Stimulated activated memory B cell treated with anti-CD40 and anti-IgM and Interleukin-4, amounts not matched to agents 10 μg/mL and 1 μg/mL and 100 μg/mL, for 72 hours (primary cell): ENCODE results near the gene SEMA3E.
A peak's percentile ranks its signal among the peaks of the same experiment; 100 is the strongest.
"Not testable (repeated sequence)": the region's sequence is repeated elsewhere in the genome, so short reads cannot be mapped to it uniquely, and the experiment has no call there.

ENCODE experiments used
- ATAC-seq: fragments of 150-1000 bp; cut with Tn5 transposase; 2 replicates; pipeline ENCODE4 v1.10.0; 2021
- H3K27ac Mint-ChIP-seq: one replicate; pipeline ENCODE4 v1.8.0; 2022; ENCODE audit warnings: mild to moderate bottlenecking, mixed read lengths
- H3K27me3 Mint-ChIP-seq: one replicate; pipeline ENCODE4 v1.8.0; 2022; ENCODE audit warnings: mixed read lengths
- H3K36me3 Mint-ChIP-seq: one replicate; pipeline ENCODE4 v1.8.0; 2022; ENCODE audit warnings: mixed read lengths
- H3K4me1 Mint-ChIP-seq: one replicate; pipeline ENCODE4 v1.8.0; 2022; ENCODE audit warnings: mixed read lengths
- H3K4me3 Mint-ChIP-seq: one replicate; pipeline ENCODE4 v1.8.0; 2022; ENCODE audit warnings: mild to moderate bottlenecking, moderate library complexity, mixed read lengths
- H3K9me3 Mint-ChIP-seq: one replicate; pipeline ENCODE4 v1.8.0; 2022; ENCODE audit warnings: mixed read lengths

Gene SEMA3E

DNA sequence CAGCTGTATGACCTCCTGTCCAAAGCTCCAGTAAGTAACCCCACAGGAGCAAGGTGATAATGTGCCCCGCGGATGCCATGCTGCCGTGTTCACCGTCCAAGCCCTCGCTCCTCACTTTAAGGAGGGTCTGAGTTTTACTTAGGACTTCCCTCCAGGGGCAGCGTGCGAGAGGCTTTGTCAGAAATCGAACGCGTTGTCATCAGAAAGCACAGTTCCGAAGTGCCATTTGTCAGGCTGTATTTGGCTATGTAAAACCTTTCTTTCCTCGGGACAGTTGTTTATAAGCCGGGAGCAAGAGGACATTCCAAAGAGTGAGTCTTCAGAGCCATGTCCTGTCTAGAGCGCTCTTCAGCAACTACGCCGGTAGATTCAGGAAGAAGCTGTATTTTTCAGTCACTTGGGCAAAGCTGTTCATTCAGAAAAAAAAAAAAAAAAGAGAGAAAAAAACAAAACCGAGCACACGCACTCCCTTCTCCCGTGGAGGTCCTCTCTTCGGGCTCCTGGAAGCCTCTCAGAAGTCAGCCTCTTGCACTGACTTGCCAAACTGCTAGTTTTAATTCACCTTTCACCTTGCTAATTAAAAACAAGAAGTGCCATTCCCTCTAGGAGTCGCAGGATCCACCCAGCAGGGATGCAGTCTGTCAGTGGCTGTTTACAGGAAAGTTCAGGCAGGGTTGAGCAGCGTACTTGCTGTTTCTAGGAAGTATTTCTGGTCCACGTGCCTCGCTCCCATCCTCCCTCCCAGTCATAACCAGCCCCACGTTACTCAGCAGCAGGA, at the start of gene SEMA3E:
Gene SEMA3E (minus strand): TSS at position 676 of the 778 bp plus-strand sequence.
- H3K4me1 Mint-ChIP-seq = no peaks in the 10 kb centered on the region
- H3K9me3 Mint-ChIP-seq = peaks cover 3% of the 10 kb centered on the region
- H3K27ac Mint-ChIP-seq = no peak within 1 kb of the TSS
- H3K27me3 Mint-ChIP-seq = no peaks in the 10 kb centered on the region
- no peaks in the 10 kb centered on the region for H3K36me3 Mint-ChIP-seq
- no peak for ATAC-seq
- no peak within 1 kb of the TSS for H3K4me3 Mint-ChIP-seq

DNA sequence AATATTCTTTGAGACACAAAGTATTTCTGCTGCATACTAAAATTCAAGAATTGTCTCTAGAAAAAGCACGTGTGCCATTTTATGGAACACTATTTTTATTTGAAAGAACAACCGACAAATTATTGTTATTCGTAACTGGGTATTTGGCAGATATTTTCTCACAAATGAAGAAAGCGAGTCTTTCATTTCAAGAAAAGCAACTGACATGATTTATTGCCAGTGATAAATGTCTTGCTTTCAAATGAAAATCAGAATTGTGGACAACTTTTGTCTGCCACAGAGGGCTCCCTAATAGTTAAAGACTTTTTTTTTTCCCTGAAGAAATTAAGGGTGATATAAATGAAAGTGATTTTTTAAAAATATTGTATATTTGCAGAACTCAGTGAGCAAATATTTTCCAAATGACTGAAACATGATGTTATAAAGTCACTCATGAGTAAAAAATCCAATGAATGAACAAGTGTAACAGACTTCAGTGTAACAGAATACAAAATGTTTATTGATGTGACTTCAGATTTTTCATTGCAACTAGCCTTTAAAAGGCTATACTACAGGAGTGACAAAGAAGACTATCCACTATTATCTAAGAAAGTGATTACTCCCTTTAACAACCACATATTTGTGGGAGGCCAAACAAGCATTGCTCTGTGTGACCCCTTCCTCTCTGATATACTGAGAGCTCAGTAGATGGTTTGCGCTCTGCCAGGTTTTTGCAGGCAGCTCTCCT, 49.0 kb upstream of the SEMA3E start:
- ATAC-seq = no peak
- Mint-ChIP-seq H3K4me3 (no peak overlapping the region), H3K36me3 (no peaks in the 10 kb centered on the region), H3K27ac (no peak overlapping the region), H3K4me1 (no peaks in the 10 kb centered on the region), H3K9me3 (peaks cover 4% of the 10 kb centered on the region), H3K27me3 (no peaks in the 10 kb centered on the region)

DNA sequence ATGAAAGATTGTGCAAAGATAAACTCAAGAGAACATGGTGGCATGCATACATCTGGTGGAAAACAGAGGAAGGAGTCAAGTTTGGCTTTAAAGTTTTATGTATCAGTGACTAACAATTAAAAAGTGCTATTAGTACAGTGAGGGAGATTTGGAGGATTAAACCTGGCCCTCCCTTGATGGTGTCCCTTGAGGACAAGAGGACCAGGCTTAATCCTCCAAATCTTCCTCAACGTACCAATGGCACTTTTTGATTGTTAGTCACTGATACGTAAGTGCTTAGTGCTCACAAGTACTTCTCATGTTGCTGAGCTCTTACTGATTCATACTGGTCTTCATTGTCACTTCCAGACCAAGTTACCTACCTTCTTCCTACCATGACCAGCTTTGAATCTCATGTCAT, 47.2 kb upstream of the SEMA3E start:
- H3K27ac Mint-ChIP-seq = no peak overlapping the region
- no peaks in the 10 kb centered on the region for H3K27me3 Mint-ChIP-seq
- H3K36me3 Mint-ChIP-seq = no peaks in the 10 kb centered on the region
- no peak overlapping the region for H3K4me3 Mint-ChIP-seq
- no peaks in the 10 kb centered on the region for H3K4me1 Mint-ChIP-seq
- H3K9me3 Mint-ChIP-seq = peaks cover 4% of the 10 kb centered on the region
- no peak for ATAC-seq

DNA sequence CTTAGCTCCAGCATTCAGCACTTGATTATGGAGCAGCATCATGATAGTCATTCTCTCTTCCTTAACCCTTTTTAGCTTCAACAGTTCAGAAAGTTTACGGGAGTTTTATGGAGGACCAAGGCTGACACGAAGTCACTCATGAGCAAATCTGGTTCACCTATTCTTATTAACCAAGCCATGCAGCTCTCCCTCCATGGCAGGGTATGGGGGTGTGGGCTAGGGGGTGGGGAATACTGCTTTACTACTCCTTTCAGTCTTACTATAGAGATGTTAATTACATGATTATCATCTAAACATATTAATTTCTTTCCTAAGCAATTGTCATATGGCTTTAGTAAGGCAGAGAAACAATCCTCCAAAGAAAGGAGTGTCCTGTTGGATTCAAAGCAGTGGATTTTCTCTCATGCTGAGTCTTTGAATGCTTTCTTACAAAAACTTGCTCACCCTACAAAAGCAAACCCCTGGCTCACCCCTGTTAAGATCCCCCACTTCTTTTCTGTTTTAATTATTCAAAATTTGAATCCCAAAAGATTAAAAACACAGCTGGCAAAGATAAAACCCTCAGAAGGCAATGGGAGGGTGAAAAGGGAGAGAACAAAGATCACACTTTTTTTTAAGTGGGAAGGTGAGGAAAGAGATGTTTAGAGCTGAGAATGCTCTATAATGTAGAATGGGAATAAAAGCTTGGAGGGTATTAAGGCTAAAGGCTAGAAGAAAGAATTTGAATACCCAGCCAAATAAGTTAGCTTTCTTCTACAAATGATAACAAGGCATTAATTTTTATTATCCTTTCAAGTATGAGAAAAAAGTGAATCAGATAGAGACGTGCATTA, 46.4 kb upstream of the SEMA3E start:
- Mint-ChIP-seq H3K4me1 (no peaks in the 10 kb centered on the region), H3K27ac (no peak overlapping the region), H3K4me3 (no peak overlapping the region), H3K9me3 (peaks cover 4% of the 10 kb centered on the region), H3K27me3 (no peaks in the 10 kb centered on the region), H3K36me3 (no peaks in the 10 kb centered on the region)
- no peak for ATAC-seq

DNA sequence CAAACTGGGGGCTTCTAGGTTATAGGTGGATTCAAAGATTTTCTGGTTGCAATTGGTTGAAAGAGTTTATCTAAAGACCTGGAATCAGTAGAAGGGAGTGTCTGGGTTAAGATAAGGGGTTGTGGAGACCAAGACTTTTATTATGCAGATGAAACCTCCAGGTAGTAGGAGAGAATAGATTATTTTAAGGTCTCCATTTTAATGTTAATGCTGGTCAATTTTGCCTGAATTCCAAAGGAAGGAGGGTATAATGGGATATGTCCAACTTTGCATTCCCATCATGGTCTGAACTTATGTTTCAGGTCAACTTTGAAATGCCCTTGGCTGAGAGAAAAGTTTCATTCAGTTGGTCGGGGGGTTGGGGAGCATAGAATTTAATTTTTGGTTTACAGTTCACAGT, 44.3 kb upstream of the SEMA3E start:
- Mint-ChIP-seq H3K4me1 (no peaks in the 10 kb centered on the region), H3K27ac (no peak overlapping the region), H3K36me3 (no peaks in the 10 kb centered on the region), H3K27me3 (no peaks in the 10 kb centered on the region), H3K4me3 (no peak overlapping the region), H3K9me3 (peaks cover 4% of the 10 kb centered on the region)
- no peak for ATAC-seq

DNA sequence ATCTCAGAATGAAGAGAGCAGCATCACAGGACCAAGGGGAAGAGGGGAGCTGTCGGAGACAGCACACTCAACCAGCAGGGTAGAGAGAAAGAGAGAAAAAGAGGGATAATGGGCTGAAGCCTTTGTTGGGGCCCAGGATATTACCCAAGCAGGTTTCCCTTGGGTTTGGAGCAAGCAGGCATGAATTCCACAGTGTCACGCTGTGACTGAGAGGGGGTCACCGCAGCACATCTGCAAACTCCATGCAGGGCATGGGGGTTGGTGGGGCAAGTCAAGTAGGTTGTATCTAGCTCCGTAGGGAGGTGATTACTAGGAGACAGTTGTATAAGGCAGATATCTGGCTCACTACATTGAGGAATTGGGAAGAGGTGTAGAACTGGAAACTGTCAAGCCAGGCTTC, 42.2 kb upstream of the SEMA3E start:
- H3K36me3 Mint-ChIP-seq = no peaks in the 10 kb centered on the region
- H3K4me3 Mint-ChIP-seq = no peak overlapping the region
- no peaks in the 10 kb centered on the region for H3K27me3 Mint-ChIP-seq
- ATAC-seq = no peak
- H3K9me3 Mint-ChIP-seq = no peaks in the 10 kb centered on the region
- H3K4me1 Mint-ChIP-seq = no peaks in the 10 kb centered on the region
- no peak overlapping the region for H3K27ac Mint-ChIP-seq

DNA sequence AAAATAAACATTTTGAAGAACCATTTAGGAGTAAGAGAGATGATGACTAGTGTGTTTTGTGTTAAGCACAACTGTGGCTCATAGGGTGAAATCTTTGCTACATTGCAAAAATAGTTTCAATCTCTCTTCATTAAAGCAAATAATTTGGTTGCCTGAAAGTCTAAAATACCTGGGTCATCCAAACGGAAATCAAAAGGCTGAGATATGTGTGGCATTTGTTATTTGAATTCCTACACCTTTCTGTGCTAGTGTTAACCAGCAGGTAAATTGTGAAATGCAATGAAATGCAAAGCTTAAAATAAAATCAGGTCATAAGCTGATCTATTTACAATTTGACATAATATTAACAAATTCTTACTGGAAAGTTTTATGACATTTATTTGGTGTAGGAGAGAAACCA, 40.9 kb upstream of the SEMA3E start:
- Mint-ChIP-seq H3K4me1 (no peaks in the 10 kb centered on the region), H3K4me3 (no peak overlapping the region), H3K36me3 (no peaks in the 10 kb centered on the region), H3K9me3 (no peaks in the 10 kb centered on the region), H3K27me3 (no peaks in the 10 kb centered on the region), H3K27ac (no peak overlapping the region)
- ATAC-seq = no peak

DNA sequence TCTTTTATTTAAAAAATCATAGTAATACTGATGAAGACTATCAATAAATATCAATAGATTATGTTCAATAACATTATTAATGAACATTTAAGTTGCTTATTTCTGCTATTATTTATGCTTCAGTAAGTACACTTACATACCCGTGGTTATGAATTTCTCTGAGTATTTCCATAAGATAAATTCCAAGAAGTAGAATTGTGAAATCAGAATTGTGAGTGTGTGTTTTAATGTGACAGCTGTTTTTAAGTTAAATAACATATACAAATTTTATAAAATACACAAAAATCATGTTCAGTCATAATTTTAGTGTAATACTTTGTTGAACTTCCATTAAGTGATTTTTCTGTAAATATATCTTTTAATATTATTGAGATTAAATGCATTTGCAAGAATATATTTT, 37.5 kb upstream of the SEMA3E start:
- Mint-ChIP-seq H3K4me1 (no peaks in the 10 kb centered on the region), H3K36me3 (no peaks in the 10 kb centered on the region), H3K27me3 (no peaks in the 10 kb centered on the region), H3K4me3 (no peak overlapping the region), H3K27ac (no peak overlapping the region), H3K9me3 (no peaks in the 10 kb centered on the region)
- ATAC-seq = no peak

DNA sequence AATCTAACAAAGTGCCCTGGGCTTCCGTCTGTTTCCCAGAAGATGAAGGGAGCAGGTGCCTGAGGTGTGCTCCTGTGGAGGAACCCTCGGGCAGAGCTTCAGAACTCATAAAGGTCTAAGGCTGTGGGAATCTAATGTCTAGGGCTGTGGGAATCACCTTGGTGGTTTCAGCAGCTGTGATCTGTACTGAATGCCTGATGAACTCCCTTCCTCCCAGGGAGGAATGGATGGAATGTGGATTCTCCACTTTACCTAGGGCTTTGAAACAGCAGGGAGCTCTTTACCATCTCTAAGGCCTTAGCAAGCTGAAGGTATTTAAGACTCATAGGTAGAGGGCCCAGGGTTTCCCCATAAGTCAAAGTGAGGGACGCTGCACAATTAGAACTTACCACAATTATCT, 36.0 kb upstream of the SEMA3E start:
- Mint-ChIP-seq H3K4me1 (no peaks in the 10 kb centered on the region), H3K27ac (no peak overlapping the region), H3K27me3 (no peaks in the 10 kb centered on the region), H3K4me3 (no peak overlapping the region), H3K9me3 (no peaks in the 10 kb centered on the region), H3K36me3 (no peaks in the 10 kb centered on the region)
- ATAC-seq = no peak

DNA sequence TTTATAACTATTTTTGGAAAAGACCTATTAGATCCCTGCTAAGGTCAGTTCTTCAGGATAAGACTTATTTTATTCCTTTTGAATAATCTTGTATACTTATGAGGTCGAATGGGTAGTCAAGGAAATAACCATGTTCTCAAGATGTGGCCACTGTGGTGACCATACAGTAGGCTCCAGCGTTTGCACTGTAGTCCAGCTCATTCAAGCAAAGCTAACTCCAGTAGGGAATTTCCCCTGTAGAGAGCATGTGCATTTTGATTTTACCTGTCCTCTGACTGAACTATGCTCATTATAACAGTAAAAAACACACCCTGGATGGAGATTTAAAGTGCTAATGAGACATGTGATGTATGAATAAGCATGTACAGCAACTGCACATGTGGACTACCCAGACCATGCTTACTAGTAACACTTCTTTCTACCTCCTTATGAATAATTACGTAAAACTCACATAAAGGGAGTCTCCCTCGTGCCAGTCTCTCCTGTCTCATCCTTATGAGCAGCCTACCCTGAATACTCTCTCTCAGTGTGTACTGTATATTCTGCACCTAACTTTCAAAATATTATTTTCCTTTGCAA, 32.4 kb upstream of the SEMA3E start:
- no peak for ATAC-seq
- no peaks in the 10 kb centered on the region for H3K9me3 Mint-ChIP-seq
- H3K4me1 Mint-ChIP-seq = no peaks in the 10 kb centered on the region
- H3K36me3 Mint-ChIP-seq = no peaks in the 10 kb centered on the region
- H3K27me3 Mint-ChIP-seq = no peaks in the 10 kb centered on the region
- H3K4me3 Mint-ChIP-seq = no peak overlapping the region
- no peak overlapping the region for H3K27ac Mint-ChIP-seq

DNA sequence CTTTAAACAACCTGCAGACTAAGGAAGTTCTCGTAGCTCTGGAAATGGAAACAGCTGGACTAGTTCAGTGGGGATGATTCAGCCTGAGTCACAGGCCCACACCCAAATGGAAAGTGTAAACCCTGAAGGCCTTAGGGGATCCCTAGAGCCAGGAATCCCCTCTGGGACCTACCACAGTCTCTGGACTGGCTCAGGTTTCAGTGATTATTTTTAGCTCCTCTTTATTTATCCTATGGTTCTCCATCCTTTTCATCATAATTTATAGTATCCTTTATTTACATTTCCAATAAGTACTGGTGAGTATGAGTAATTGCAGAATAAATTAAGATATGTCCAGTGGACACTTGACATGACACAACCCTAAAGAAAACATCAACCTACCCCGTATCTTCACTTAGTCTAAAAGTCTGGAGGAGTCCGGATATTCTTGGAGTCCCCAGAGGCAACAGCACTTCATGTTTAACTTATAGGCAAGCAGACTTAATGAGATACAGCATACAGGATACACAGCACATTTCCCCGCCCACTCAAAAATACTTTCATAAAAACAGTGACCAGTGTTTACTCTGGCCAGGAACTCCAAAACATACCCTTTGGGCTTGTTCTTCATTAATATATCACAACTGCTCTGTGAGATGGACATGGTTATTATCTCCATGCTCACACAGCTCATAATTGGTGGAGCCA, 28.4 kb upstream of the SEMA3E start:
- Mint-ChIP-seq H3K4me1 (no peaks in the 10 kb centered on the region), H3K27ac (no peak overlapping the region), H3K9me3 (peaks cover 3% of the 10 kb centered on the region), H3K27me3 (no peaks in the 10 kb centered on the region), H3K4me3 (no peak overlapping the region), H3K36me3 (no peaks in the 10 kb centered on the region)
- no peak for ATAC-seq

DNA sequence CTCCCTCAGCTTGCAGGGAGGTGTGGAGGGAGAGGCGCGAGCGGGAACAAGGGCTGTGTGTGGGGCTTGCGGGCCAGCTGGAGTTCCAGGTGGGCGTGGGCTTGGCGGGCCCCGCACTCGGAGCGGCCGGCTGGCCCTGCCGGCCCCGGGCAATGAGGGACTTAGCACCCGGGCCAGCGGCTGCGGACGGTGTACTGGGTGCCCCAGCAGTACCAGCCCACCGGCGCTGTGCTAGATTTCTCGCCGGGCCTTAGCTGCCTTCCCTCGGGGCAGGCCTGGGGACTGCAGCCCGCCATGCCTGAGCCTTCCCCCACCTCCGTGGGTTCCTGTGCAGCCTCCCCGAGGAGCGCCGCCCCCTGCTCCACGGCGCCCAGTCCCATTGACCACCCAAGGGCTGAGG, 24.4 kb upstream of the SEMA3E start:
- H3K4me3 Mint-ChIP-seq, H3K27ac Mint-ChIP-seq, H3K4me1 Mint-ChIP-seq, H3K9me3 Mint-ChIP-seq, H3K27me3 Mint-ChIP-seq, H3K36me3 Mint-ChIP-seq, ATAC-seq: not testable (repeated sequence)

DNA sequence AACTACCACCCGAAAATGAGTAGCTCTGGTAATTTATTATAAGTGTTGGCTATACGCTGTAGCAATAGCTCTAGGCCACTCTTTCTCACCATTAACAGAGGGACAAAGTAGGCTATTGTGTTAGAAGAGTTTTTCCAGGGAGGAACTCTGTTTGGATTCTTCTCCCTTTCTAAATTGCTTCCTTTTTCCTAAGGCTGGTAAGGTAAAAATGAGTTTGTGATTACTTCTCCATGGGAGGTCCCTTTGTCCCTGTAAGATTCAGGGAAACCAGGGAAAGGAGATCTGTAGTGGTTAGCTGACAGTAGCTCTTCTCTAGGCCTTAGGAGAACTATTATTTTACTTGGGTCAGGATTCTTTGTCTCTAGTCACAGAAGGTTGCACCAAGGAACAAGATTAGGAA, 23.2 kb upstream of the SEMA3E start:
- no peaks in the 10 kb centered on the region for H3K4me1 Mint-ChIP-seq
- H3K27me3 Mint-ChIP-seq = no peaks in the 10 kb centered on the region
- no peak for ATAC-seq
- no peak overlapping the region for H3K27ac Mint-ChIP-seq
- H3K36me3 Mint-ChIP-seq = no peaks in the 10 kb centered on the region
- no peak overlapping the region for H3K4me3 Mint-ChIP-seq
- peaks cover 3% of the 10 kb centered on the region for H3K9me3 Mint-ChIP-seq

DNA sequence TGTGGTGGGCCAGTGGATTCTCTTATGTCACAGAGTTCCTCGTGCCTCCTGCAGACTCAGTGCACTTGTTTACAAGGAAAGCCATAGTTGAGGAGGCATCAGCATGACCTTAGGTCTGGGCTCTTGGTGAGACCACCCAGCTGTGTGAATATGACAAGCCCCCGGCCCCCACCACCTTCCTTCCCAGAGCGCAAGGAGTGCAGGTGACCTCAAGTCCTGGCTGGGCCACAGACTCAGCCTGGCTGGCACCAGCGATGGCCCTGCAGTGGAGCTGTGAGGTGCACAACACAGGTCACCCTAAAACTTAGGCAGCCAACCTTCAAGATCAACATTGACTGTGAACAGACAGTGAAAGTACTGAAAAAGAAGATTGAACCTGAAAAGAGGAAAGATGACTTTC, 14.2 kb upstream of the SEMA3E start:
- Mint-ChIP-seq H3K36me3 (no peaks in the 10 kb centered on the region), H3K9me3 (peaks cover 7% of the 10 kb centered on the region), H3K27ac (no peak overlapping the region), H3K4me3 (no peak overlapping the region), H3K27me3 (no peaks in the 10 kb centered on the region), H3K4me1 (no peaks in the 10 kb centered on the region)
- ATAC-seq = peak; percentile 28

DNA sequence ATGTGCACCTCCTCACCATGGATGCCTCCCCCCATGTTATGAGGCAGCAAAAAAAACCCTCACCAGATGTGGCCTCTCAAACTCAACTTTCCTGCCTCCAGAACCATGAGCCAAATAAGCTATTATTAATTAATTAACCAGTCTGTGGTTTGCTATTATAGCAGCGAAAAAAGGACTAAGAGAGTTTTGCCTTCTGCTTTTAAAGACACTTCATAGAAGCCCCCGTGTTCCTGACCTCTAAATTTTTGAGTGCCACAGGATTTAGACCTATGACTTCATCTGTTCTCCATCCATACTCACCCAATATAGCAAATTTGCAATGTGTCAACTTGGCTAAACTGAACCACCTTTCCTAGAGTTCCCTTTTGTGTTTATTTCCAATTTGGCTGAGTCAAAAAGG, 9.2 kb upstream of the SEMA3E start:
- ATAC-seq = no peak
- H3K27ac Mint-ChIP-seq = no peak overlapping the region
- H3K9me3 Mint-ChIP-seq = peaks cover 7% of the 10 kb centered on the region
- H3K27me3 Mint-ChIP-seq = no peaks in the 10 kb centered on the region
- H3K4me1 Mint-ChIP-seq = no peaks in the 10 kb centered on the region
- H3K36me3 Mint-ChIP-seq = no peaks in the 10 kb centered on the region
- H3K4me3 Mint-ChIP-seq = no peak overlapping the region
